ENCODE measurements around the gene YDJC.

Gene YDJC

DNA sequence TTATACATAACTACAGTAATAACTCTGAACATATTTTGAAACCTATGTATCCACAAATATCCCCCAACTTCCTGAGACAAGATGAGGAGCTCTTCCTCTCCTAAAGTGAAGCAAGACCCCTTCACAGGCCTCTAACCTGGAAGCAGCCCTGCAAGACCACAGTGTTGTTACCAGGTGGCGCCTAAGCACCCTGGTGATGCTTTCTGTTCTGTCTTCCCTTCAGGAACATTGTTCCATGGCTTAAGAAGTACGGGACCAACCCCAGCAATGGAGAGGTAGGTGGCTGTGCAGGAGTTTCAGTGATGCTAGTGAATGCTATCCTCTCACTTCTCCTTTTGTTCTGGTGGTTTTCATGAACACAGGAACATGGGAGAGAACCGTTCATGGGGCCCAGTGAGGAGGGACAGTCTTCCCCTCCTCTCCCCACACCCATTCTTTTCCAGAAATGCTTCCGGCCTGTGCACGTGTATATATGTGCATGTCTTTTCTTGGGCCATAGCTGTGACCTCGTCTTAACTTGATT lies 42.3 kb upstream of the YDJC start:
- TF ChIP-seq CTCF (IDR thresholded peaks at IDR 0.05; ENCODE audit: insufficient read depth, missing control alignments): no peak
- no peak for FAIRE-seq
- DNase-seq (ENCODE audit: insufficient read length, low spot score): no peak

DNA sequence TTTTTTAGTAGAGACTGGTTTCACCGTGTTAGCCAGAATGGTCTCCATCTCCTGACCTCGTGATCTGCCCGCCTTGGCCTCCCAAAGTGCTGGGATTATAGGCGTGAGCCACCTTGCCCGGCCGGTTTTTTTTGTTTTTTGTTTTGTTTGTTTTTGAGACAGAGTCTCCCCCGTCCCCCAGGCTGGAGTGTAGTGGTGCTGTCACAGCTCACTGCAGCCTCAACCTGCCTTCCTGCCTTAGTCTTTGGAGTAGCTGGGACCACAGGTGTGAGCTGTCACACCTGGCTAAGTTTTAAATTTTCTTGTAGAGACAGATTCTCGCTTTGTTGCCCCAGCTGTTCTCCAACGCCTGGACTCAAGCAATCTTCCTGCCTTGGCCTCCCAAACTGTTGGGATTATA lies 39.2 kb upstream of the YDJC start:
- FAIRE-seq: no peak
- TF ChIP-seq CTCF (IDR thresholded peaks at IDR 0.05; ENCODE audit: insufficient read depth, missing control alignments): no peak
- DNase-seq (ENCODE audit: insufficient read length, low spot score): no peak

GRCh38 chr22:21666786-21667185 lies 37.0 kb upstream of the YDJC start:
- no peak for FAIRE-seq
- no peak for DNase-seq (ENCODE audit: insufficient read length, low spot score)
- TF ChIP-seq CTCF (IDR thresholded peaks at IDR 0.05; ENCODE audit: insufficient read depth, missing control alignments): no peak

DNA sequence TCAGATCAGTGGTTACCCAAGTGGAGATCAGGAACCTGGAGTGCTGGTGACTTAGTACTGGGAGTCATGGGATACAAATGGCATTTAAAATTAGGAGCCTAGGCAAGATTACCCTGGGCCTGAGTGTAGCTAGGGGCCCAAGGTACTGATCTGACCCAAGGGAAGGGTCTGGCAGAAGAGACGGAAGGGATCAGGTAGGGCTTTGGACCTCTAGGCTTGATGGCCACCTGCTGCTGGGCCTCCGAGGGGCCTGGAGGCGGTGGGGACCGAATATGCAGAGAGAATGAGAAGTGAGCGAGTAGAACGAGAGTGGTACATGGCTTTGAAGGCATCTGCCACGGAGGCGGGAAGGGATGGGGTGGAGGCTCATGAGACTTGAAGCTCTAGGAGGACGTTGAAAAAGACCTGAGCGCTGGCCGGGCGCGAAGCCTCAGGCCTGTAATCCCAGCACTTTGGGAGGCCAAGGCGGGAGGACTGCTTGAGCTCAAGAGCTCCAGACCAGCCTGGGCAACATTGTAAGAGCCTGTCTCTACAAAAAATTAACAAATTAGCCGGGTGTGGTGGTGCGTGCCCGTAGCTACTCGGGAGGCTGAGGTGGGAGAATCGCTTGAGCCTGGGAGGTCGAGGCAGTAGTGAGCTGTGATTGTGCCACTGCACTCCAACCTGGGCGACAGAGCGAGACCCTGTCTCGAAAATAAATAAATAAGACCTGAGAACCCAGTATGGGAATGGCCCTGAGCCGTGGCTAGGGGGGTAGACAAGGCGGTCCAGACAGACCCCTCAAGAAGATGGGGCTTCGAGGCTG lies 35.4 kb upstream of the YDJC start:
- TF ChIP-seq CTCF (IDR thresholded peaks at IDR 0.05; ENCODE audit: insufficient read depth, missing control alignments): no peak
- FAIRE-seq (no peak), DNase-seq (ENCODE audit: insufficient read length, low spot score) (no peak)

- FAIRE-seq (no peak), DNase-seq (ENCODE audit: insufficient read length, low spot score) (no peak)
- no peak for TF ChIP-seq CTCF (IDR thresholded peaks at IDR 0.05; ENCODE audit: insufficient read depth, missing control alignments)
These were observed 33.9 kb upstream of the YDJC start for GRCh38 chr22:21663738-21664137.

- FAIRE-seq: no peak
- DNase-seq (ENCODE audit: insufficient read length, low spot score): no peak
- no peak for TF ChIP-seq CTCF (IDR thresholded peaks at IDR 0.05; ENCODE audit: insufficient read depth, missing control alignments)
These were observed 32.2 kb upstream of the YDJC start for GRCh38 chr22:21661991-21662390.

- FAIRE-seq: no peak
- no peak for TF ChIP-seq CTCF (IDR thresholded peaks at IDR 0.05; ENCODE audit: insufficient read depth, missing control alignments)
- no peak for DNase-seq (ENCODE audit: insufficient read length, low spot score)
These were observed 31.1 kb upstream of the YDJC start for GRCh38 chr22:21660904-21661303.

All from D721Med (cell line).